ENCODE data around the gene TMEM61.
"Not testable (repeated sequence)": the region's sequence is repeated elsewhere in the genome, so short reads cannot be mapped to it uniquely, and the experiment has no call there.

The TMEM61 gene
- 0 reads per million in 2 donors for total RNA-seq

GRCh38 chr1:54980528-54981241 is at the start of gene TMEM61:
TMEM61 (plus strand) TSS chr1:54980628; CDS start chr1:54981066, 438 bp downstream.
- no peak for DNase-seq

DNA sequence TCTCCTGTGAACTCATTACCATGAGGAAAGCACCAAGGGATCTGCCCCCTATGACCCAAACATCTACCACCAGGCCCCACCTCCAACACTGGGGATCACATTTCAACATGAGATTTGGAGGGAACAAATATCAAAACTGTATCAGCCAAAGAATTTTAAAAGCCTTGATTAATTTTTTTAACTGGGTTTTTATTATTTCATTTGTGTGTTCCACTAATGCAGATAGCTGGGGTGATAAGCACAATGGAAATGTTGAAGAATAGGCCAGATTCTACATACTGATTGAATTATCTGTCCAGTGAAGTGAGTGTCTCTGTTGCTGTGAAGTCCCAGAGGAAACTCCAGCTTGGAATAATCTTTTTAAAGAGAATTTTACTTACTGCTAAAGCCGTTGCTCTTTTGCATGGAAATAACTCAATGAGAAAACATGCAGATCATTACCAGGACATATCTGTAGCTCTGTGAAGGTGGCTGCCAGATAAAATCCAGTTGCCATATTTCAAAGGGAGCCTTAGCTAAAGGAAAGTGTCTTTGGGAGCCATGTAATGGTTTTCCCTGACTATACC is 49.1 kb upstream of the TMEM61 start:
- DNase-seq, result no peak

- DNase-seq, result not testable (repeated sequence)
These were observed 46.3 kb upstream of the TMEM61 start for GRCh38 chr1:54934081-54934480.

- no peak for DNase-seq
These were observed 45.6 kb upstream of the TMEM61 start for GRCh38 chr1:54934869-54935268.

DNA sequence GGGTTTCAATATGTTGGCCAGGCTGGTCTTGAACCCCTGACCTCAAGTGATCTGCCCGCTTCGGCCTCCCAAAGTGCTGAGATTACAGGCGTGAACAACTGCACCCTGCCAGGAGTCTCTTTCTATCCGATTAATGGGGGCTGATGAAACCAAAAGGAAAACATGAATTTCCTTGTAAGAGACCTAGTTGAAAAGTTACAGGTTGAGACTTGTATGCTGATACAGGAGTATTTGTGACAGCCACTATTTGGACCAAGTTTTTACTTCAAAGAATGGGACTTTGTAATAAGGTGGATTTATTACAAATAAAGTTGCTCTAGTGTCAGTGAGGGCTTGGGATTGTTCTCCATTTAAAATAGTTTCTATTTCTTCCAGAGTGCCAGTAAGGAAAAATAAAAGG is 43.6 kb upstream of the TMEM61 start:
- DNase-seq, result no peak

DNA sequence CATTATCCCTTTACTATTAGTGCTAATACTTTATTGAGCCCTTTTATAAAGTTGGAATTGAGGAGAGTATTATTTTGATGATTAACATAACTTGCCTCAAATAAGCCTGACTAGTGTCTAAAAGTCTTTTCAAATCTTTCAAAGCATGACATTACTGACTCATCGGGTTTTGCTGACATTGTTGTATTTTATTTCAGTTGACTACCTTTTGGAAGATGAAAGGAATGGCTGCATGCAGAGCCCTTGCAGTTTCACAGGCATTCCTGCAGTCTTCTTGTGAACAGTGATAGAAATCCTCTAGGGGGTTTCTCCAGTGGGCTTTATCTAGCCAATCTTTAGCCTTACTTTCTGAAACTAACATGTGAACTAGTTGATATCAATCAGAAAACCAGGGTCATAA is 43.0 kb upstream of the TMEM61 start:
- DNase-seq, result no peak

DNA sequence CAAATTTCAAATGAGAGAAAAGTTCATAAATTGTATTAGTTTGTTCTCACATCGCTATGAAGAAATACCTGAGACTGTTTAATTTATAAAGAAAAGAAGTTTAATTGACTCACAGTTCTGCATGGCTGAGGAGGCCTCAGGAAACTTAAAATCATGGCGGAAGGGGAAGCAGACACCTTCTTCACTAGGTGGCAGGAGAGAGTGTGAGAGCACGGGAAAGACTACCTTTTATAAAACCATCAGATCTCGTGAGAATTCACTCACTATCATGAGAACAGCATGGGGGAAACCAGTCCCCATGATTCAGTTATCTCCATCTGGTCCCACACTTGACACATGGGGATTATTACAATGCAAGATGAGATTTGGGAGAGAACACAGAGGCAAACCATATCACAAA is 41.5 kb upstream of the TMEM61 start:
- not testable (repeated sequence) for DNase-seq

GRCh38 chr1:54940042-54940441 is 40.4 kb upstream of the TMEM61 start:
- no peak for DNase-seq

DNA sequence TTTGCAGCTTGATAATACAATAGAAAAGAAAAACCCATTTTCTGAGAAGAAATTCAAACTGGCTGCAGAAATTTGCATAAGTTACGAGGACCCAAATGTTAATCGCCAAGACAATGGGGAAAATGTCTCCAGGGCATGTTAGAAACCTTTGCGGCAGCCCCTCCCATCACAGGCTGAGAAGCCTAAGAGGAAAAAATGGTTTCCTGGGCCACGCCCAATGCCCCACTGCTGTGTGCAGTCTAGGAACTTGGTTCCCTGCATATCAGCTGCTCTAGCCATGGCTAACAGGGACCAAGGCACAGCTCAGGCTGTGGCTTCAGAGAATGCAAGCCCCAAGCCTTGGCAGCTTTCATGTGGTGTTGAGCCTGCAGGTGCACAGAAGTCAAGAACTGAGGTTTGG is 37.5 kb upstream of the TMEM61 start:
- no peak for DNase-seq

DNA sequence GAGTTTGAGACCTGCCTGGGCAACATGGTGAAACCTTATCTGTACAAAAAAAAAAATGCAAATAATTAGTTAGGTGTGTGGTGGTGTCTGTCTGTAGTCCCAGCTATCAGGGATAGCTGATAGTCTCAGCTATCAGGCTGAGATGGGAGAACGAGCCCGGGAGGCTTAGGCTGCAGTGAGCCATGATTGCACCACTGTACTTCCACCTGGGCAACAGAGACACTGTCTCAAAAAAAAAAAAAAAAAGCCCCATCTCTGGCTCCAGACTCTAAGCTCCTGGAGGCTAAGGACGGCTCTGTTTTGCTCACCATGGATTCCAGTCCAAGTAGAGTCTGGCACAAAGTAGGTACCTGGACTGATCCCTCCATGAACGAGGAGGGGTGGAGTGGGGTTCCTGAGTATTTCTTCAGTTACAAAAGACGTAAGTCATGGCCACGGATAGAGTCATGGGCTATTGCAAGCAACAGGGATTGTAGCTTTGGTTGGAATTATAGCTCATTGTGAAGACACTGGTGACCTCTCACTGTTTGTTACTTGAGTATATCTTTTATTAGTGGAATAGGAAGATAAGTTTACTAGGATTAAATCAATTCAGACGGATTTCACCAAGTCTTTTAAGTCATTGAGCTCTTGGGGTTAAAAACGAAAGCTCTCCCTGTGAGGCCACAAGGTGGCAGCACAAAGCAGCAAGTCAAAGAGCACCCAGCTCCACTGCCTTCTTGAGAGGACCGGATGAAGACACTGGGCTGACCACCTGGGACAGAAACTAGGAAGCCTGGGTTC is 35.6 kb upstream of the TMEM61 start:
- DNase-seq, result peak; percentile 51

DNA sequence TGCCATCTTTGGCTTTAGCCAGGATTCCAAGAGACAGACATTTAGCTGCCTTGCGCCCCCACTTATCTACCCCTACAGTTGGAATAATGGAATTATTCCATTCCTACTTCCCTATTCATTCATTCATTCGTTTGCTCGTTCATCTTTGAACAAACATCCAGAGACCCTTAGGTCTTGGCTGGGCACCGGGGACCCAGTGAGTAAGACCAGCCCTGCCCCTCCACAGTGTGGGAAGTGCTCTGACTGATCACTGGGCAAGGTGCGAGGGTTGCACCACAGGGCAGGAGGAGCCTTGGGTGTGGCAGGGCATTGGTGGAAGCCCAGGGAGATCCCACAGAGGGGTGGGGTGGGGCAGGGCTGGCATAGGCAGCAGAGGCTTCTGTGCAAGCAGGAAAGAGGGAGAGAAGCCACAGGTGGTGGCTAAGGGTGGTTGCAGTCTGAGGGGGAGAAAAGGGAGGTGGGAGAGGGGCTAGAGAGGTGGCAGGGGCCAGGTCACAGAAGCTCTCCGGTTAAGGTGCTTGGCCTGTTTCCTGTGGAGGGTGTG is 35.0 kb upstream of the TMEM61 start:
- no peak for DNase-seq

- no peak for DNase-seq
These were observed 32.9 kb upstream of the TMEM61 start for GRCh38 chr1:54947540-54947939.

DNA sequence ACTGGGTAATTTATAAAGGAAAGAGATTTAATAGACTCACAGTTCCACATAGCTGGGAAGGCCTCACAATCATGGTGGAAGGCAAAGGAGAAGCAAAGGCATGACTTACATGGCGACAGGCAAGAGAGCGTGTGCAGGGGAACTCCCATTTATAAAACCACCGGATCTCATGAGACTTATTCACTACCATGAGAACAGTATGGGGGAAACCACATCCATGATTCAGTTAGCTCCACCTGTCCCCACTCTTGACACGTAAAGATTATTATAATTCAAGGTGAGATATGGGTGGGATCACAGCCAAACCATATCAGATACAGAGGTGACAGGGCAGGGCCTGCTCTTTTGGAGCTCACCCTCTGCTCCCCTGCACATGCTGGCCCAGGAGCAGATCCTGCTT is 31.4 kb upstream of the TMEM61 start:
- no peak for DNase-seq

DNA sequence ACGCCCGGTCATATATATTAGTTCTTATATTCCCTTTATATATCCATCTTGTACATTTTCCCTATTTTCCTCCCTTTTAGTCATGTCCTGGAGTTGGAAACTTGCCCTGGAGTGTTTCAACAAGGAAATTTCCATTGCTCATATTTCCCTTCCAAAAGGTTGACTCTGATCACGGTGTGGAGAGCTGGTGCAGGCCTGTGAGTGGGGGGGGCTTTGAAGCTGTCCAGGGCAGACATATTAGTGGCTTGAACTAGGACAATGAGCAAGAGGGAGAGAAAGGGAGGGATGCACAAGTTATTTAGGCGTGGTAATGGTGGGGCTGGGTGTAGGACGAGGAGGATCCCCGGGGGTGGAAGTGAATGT is 30.4 kb upstream of the TMEM61 start:
- no peak for DNase-seq

DNA sequence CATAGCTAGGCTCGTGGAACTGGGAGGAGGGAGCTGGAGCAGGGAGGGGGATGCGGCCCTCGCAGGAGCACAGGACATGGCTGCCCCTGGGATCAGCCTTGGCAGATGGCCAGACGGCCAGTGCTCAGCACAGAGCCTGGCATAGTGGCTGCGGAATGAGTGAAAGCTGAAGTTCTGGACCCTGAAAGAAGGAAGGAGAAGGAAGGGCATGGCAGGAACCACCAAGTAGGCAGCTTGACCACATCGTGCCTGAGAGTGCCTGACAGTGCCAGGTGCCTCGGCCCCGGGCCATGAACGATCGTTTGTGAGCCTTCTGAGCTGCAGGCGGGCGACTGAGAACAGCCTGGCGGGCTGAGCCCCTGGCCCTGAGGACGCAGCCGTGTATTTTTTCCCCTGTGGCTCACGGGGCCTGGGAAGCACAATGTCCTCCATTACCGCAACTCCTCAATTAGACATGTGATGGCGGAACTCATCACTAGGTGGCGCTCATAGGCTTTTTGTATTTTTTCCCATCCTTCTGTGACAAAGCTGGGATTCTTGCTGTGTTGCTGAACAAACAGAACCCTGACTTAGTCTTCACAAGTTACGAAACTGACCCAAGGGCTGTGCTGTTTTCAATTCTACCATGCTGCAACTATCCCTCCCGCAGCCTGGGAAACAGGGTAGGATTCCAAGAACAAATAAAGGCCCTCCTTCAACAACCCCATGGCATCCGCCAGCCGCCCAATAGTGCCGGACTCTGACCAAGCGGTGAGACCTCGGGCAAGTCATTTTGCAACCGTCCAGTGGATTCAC is 29.9 kb upstream of the TMEM61 start:
- DNase-seq, result peak; percentile 46

GRCh38 chr1:54951810-54952226 is 28.6 kb upstream of the TMEM61 start:
- no peak for DNase-seq

DNA sequence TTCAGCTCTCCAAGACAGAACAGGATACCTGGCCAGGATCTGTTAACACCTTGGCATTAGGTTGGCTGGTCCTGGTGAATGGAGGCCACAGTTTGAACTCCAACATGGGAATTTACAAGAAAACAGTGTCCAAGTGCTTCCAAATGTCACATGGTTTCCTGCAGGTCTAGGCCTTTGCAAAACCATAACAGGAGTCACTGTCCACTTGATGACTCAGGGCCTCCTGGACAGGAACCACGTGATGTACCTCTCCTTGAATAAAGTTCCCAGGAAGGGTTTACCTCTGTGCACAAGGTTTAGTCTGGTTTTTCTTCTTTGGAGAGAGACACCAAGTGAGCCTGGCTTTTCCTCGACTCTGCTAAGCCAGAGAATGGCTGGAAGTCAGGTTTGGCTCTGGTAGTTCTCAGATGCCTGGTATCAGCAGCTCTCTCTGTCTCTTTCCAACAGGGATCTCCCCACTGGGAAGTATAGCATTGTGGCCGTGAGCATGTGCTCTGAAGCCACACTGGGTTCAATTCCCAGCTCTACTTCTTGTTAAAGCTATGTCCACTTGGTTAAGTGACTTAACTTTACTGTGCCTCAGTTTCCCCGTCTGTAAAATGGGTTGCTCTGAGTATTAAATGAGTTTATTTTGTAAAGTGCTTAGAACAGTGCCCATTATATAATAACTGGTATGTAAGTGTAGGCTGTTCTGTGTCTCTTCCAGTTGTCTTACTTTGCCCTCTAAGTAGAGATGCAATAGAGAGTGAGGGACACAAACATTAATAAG is 27.3 kb upstream of the TMEM61 start:
- DNase-seq, result no peak

- no peak for DNase-seq
These were observed 26.6 kb upstream of the TMEM61 start for GRCh38 chr1:54953846-54954245.

DNA sequence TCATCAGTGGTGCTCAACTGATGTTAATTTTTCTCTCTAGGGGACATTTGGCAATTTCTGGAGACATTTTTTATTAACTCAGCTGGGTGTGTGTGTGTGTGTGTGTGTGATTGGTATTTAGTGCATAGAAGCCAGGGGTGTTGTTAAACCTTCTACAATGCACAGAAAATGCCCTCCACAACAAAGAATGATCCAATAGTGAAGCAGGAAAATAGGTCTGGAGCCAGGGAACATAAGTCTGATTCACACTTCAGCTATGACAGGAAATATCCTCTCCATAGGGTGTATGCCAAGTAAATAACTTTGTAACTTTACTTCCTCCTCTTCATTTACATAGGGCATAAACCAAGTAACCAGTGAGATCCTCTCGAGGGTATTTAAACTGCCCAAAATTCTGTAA is 25.1 kb upstream of the TMEM61 start:
- no peak for DNase-seq

GRCh38 chr1:54956726-54957125 is 23.7 kb upstream of the TMEM61 start:
- DNase-seq, result no peak

DNA sequence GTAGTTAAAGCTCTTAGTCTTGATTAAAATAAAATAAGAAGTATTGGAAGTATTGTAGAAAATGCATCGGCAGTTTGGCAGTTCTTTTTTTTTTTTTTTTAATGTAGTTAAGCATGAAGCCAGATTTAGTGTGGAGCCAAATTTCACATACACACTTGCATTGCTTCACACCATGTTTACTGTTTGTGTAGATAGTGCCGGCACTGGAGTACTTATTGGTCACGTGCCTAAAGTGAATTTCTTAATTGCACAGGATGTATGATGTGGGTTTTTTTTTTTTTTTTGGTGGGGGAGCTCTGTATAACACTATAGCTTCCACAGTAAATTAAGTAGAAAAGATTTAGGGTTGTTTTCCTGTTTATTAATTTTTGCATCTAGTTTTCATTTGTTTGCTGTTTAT is 21.2 kb upstream of the TMEM61 start:
- no peak for DNase-seq
